Upper lobe of right lung (tissue), 1 donor: ENCODE results near the gene CUX1. TPM values are rescaled to one million over a fixed set of nuclear protein-coding genes. Genes with fewer than 3 reads are reported as not detected.

Experiments used
- ATAC-seq: fragments of 200-7000 bp; cut with Tn5 transposase; one replicate; pipeline ENCODE4 v1.9.1; 2020; ENCODE audit warnings: mild to moderate bottlenecking, moderate library complexity
- DNase-seq: peaks from one replicate; pipeline ENCODE4 v3.0.0-alpha.2; 2020
- H3K27ac ChIP-seq: fragments of 200-600 bp; one replicate; pipeline ENCODE4 v1.8.0; 2022
- H3K27me3 ChIP-seq: fragments of 200-600 bp; one replicate; pipeline ENCODE4 v1.8.0; 2022; ENCODE audit warnings: mild to moderate bottlenecking
- H3K36me3 ChIP-seq: fragments of 200-600 bp; one replicate; pipeline ENCODE4 v1.8.0; 2022
- H3K4me1 ChIP-seq: fragments of 200-600 bp; one replicate; pipeline ENCODE4 v1.8.0; 2022
- H3K4me3 ChIP-seq: fragments of 200-600 bp; one replicate; pipeline ENCODE4 v1.8.0; 2022; ENCODE audit warnings: mild to moderate bottlenecking
- H3K9me3 ChIP-seq: fragments of 200-600 bp; one replicate; pipeline ENCODE4 v1.8.0; 2022
- CTCF ChIP-seq: fragments of 200-600 bp; IDR thresholded peaks from one replicate; pipeline ENCODE4 v1.8.0; 2022; ENCODE audit warnings: antibody characterized with exemption
- intact Hi-C: fragments of 100-400 bp; cut with DNase I; formaldehyde crosslinking; loops from one replicate; pipeline ENCODE4 v1.11.0; 2022
- total RNA-seq: library from RNA; stranded (reverse); fragmentation: NEBNext Ultra II Directional; extraction: Animal tissue kit (Norgen Biotek cat#: 25700); gene quantifications from one replicate; pipeline ENCODE4 v1.2.1, GENCODE V29; 2021
- donor health status: DM: no; HTN: yes; CAD: no; lungs with severe emphysema.

Gene CUX1
- total RNA-seq, 1 donor from 2014 or later, result 132 TPM

- H3K4me3 ChIP-seq, result no peak overlapping the region
- no peak for ATAC-seq
- H3K27ac ChIP-seq, result no peak overlapping the region
- intact Hi-C loops, result no loop called here
- no peaks in the 10 kb centered on the region for H3K9me3 ChIP-seq
- H3K36me3 ChIP-seq, result peaks cover 46% of the 10 kb centered on the region
- TF ChIP-seq CTCF, result no peak
- H3K27me3 ChIP-seq, result no peaks in the 10 kb centered on the region
- H3K4me1 ChIP-seq, result peaks cover 15% of the 10 kb centered on the region
- peak; percentile 18 for DNase-seq
These were observed 300.3 kb downstream of the CUX1 start for GRCh38 chr7:102117743-102118142.

- intact Hi-C loops, result no loop called here
- Histone ChIP-seq H3K4me1 (peaks cover 15% of the 10 kb centered on the region), H3K4me3 (no peak overlapping the region), H3K9me3 (no peaks in the 10 kb centered on the region), H3K27ac (no peak overlapping the region), H3K36me3 (peaks cover 32% of the 10 kb centered on the region), H3K27me3 (no peaks in the 10 kb centered on the region)
- DNase-seq (no peak), ATAC-seq (no peak)
- no peak for TF ChIP-seq CTCF
These were observed 301.8 kb downstream of the CUX1 start for GRCh38 chr7:102119213-102119651.

GRCh38 chr7:102119925-102120324 lies 302.5 kb downstream of the CUX1 start:
- Histone ChIP-seq H3K4me3 (no peak overlapping the region), H3K4me1 (peaks cover 21% of the 10 kb centered on the region), H3K9me3 (no peaks in the 10 kb centered on the region), H3K36me3 (peaks cover 25% of the 10 kb centered on the region), H3K27me3 (no peaks in the 10 kb centered on the region), H3K27ac (no peak overlapping the region)
- DNase-seq, result no peak
- intact Hi-C loops, result no loop called here
- no peak for ATAC-seq
- TF ChIP-seq CTCF, result no peak

GRCh38 chr7:102120666-102121195 lies 303.3 kb downstream of the CUX1 start:
- peaks cover 23% of the 10 kb centered on the region for H3K4me1 ChIP-seq
- DNase-seq (no peak), ATAC-seq (no peak)
- H3K9me3 ChIP-seq, result no peaks in the 10 kb centered on the region
- no peak for TF ChIP-seq CTCF
- no peak overlapping the region for H3K4me3 ChIP-seq
- peaks cover 17% of the 10 kb centered on the region for H3K36me3 ChIP-seq
- no peaks in the 10 kb centered on the region for H3K27me3 ChIP-seq
- intact Hi-C loops, result no loop called here
- no peak overlapping the region for H3K27ac ChIP-seq

- H3K27ac ChIP-seq, result no peak overlapping the region
- TF ChIP-seq CTCF, result no peak
- DNase-seq, result no peak
- H3K4me3 ChIP-seq, result no peak overlapping the region
- no peak for ATAC-seq
- H3K4me1 ChIP-seq, result peaks cover 23% of the 10 kb centered on the region
- intact Hi-C loops, result no loop called here
- peaks cover 4% of the 10 kb centered on the region for H3K36me3 ChIP-seq
- no peaks in the 10 kb centered on the region for H3K9me3 ChIP-seq
- no peaks in the 10 kb centered on the region for H3K27me3 ChIP-seq
These were observed 304.6 kb downstream of the CUX1 start for GRCh38 chr7:102122026-102122425.

GRCh38 chr7:102125127-102125596 lies 307.7 kb downstream of the CUX1 start:
- Histone ChIP-seq H3K4me1 (peaks cover 23% of the 10 kb centered on the region), H3K27ac (no peak overlapping the region), H3K36me3 (no peaks in the 10 kb centered on the region), H3K4me3 (no peak overlapping the region), H3K27me3 (no peaks in the 10 kb centered on the region), H3K9me3 (no peaks in the 10 kb centered on the region)
- intact Hi-C loops, result no loop called here
- DNase-seq (peak; percentile 92), ATAC-seq (peak; percentile 96)
- peak; percentile 10 for TF ChIP-seq CTCF
